H1 (cell line): ENCODE data around the gene SMARCE1. TPM values are rescaled to one million over a fixed set of nuclear protein-coding genes. Genes with fewer than 3 reads are reported as not detected.

ENCODE experiments used
- CTCF ChIA-PET: fragments of 300-600 bp; sonication (Branson Sonifier 250); formaldehyde crosslinking; loops from one replicate; lab custom pipeline; 2021; ENCODE audit not compliant: partially characterized antibody; lab: Charles Lee
- POLR2A ChIA-PET: fragments of 300-600 bp; sonication (Branson Sonifier 250); formaldehyde crosslinking; loops from one replicate; lab custom pipeline; 2021; ENCODE audit warnings: inconsistent platforms; ENCODE audit not compliant: partially characterized antibody; lab: Charles Lee
- DNase-seq, 2 experiments: peaks; one replicate each; pipeline versions ENCODE4 v3.0.0 to v3.0.0-alpha.2; 2010 to 2022; ENCODE audit warnings: low spot score in 2 of 2, low read depth in 1 of 2, mixed read lengths in 1 of 2
- FAIRE-seq: peaks from 2 replicates; lab custom pipeline; 2011; peaks lifted over from hg19 to GRCh38; lab: Jason Lieb, UNC
- H2AFZ ChIP-seq: 2 replicates; pipeline ENCODE4 v1.8.1; 2012; ENCODE audit warnings: low read length, inconsistent platforms
- H2AK5ac ChIP-seq: 2 replicates; pipeline ENCODE4 v1.6.1; 2013; ENCODE audit warnings: low read depth, low read length
- H2BK120ac ChIP-seq: replicated peaks from 2 replicates; pipeline ENCODE3; 2013; ENCODE audit warnings: low read depth, low read length, inconsistent platforms
- H2BK12ac ChIP-seq: 2 replicates; pipeline ENCODE4 v1.6.1; 2013; ENCODE audit warnings: low read depth, low read length
- H2BK15ac ChIP-seq: 2 replicates; pipeline ENCODE4 v1.6.1; 2013; ENCODE audit warnings: low read length
- H2BK20ac ChIP-seq: 2 replicates; pipeline ENCODE4 v1.6.1; 2013; ENCODE audit warnings: low read length
- H2BK5ac ChIP-seq: 2 replicates; pipeline ENCODE4 v1.6.1; 2013; ENCODE audit warnings: low read depth, low read length
- H3K14ac ChIP-seq: 2 replicates; pipeline ENCODE4 v1.6.1; 2013; ENCODE audit warnings: inconsistent platforms; ENCODE audit not compliant: insufficient read length
- H3K18ac ChIP-seq: 2 replicates; pipeline ENCODE4 v1.6.1; 2013; ENCODE audit warnings: low read length; ENCODE audit errors: extremely low read depth
- H3K23ac ChIP-seq: 2 replicates; pipeline ENCODE4 v1.6.1; 2013; ENCODE audit warnings: inconsistent platforms; ENCODE audit not compliant: insufficient read length
- H3K23me2 ChIP-seq: 2 replicates; pipeline ENCODE4 v1.6.1; 2013; ENCODE audit warnings: low read depth, low read length
- H3K27ac ChIP-seq: 2 replicates; pipeline ENCODE4 v1.6.1; 2011; ENCODE audit warnings: low read depth, low read length, inconsistent platforms
- H3K27me3 ChIP-seq, 4 experiments: replicated peaks in 1 of 4; 1 replicate in 1 of 4; 2 replicates in 3 of 4; pipeline versions ENCODE4 v1.6.1 to v1.8.1; 2011 to 2013; ENCODE audit warnings: low read length in 3 of 4, mild to moderate bottlenecking in 3 of 4, inconsistent platforms in 2 of 4, mixed read lengths in 2 of 4, moderate library complexity in 1 of 4; ENCODE audit not compliant: control insufficient read depth in 3 of 4, insufficient read depth in 3 of 4; ENCODE audit errors: extremely low read depth in 1 of 4
- H3K36me3 ChIP-seq, 4 experiments: 2 replicates each; pipeline versions ENCODE4 v1.6.1 to v1.8.1; 2011 to 2013; ENCODE audit warnings: mild to moderate bottlenecking in 4 of 4, low read length in 3 of 4, moderate library complexity in 2 of 4, control low read depth in 1 of 4, inconsistent platforms in 1 of 4; ENCODE audit not compliant: insufficient read depth in 4 of 4, control insufficient read depth in 2 of 4
- H3K4ac ChIP-seq: replicated peaks from 2 replicates; pipeline ENCODE3; 2013; ENCODE audit warnings: low read length, low read depth, mixed read lengths, inconsistent platforms; ENCODE audit not compliant: insufficient read length
- H3K4me1 ChIP-seq, 4 experiments: replicated peaks in 1 of 4; 1 replicate in 1 of 4; 2 replicates in 3 of 4; pipeline versions ENCODE4 v1.6.1 to v1.8.1; 2011 to 2013; ENCODE audit warnings: low read length in 3 of 4, inconsistent platforms in 2 of 4, mixed read lengths in 1 of 4; ENCODE audit not compliant: insufficient read depth in 4 of 4, control insufficient read depth in 3 of 4
- H3K4me2 ChIP-seq, 2 experiments: 2 replicates each; pipeline versions ENCODE4 v1.6.1 to v1.8.1; 2011 to 2013; ENCODE audit warnings: low read depth in 2 of 2, low read length in 2 of 2, control low read depth in 1 of 2, inconsistent platforms in 1 of 2, mild to moderate bottlenecking in 1 of 2; ENCODE audit not compliant: insufficient read depth in 1 of 2
- H3K4me3 ChIP-seq, 4 experiments: fragments of 200-600, 300-600 bp in 1 of 4; sonication (generic), shearing (Covaris generic), sonication (Bioruptor Twin) in 1 of 4; 2 replicates each; pipeline versions ENCODE4 v1.5.1 to v1.8.1; 2011 to 2016; ENCODE audit warnings: low read length in 4 of 4, low read depth in 3 of 4, control low read depth in 2 of 4, inconsistent platforms in 2 of 4, mild to moderate bottlenecking in 2 of 4, mixed read lengths in 1 of 4, moderate library complexity in 1 of 4; ENCODE audit not compliant: insufficient read depth in 2 of 4; ENCODE audit errors: extremely low read depth in 1 of 4
- H3K56ac ChIP-seq: replicated peaks from 2 replicates; pipeline ENCODE3; 2013; ENCODE audit warnings: low read depth, mild to moderate bottlenecking, mixed read lengths, low read length, inconsistent platforms; ENCODE audit not compliant: insufficient read length
- H3K79me1 ChIP-seq: 2 replicates; pipeline ENCODE4 v1.6.1; 2013; ENCODE audit warnings: low read depth, low read length, control low read depth
- H3K79me2 ChIP-seq, 2 experiments: 2 replicates each; pipeline versions ENCODE4 v1.6.1 to v1.8.1; 2012 to 2013; ENCODE audit warnings: low read length in 2 of 2, mild to moderate bottlenecking in 2 of 2, inconsistent platforms in 1 of 2; ENCODE audit not compliant: insufficient read depth in 2 of 2, control insufficient read depth in 1 of 2
- H3K9ac ChIP-seq, 4 experiments: replicated peaks in 1 of 4; 1 replicate in 1 of 4; 2 replicates in 3 of 4; pipeline versions ENCODE4 v1.6.1 to v1.8.1; 2011 to 2013; ENCODE audit warnings: low read depth in 3 of 4, low read length in 3 of 4, control low read depth in 2 of 4, mild to moderate bottlenecking in 2 of 4, moderate library complexity in 2 of 4, inconsistent platforms in 1 of 4; ENCODE audit errors: extremely low read depth in 1 of 4
- H3K9me3 ChIP-seq, 2 experiments: 2 replicates each; pipeline versions ENCODE4 v1.6.1 to v1.8.1; 2012 to 2013; ENCODE audit warnings: mild to moderate bottlenecking in 2 of 2, moderate library complexity in 2 of 2, control low read depth in 1 of 2, inconsistent platforms in 1 of 2, low read depth in 1 of 2, low read length in 1 of 2, mixed read lengths in 1 of 2; ENCODE audit not compliant: insufficient read depth in 2 of 2
- H4K20me1 ChIP-seq, 2 experiments: replicated peaks in 1 of 2; 2 replicates each; pipeline versions ENCODE3 to v1.8.1; 2011 to 2013; ENCODE audit warnings: inconsistent platforms in 2 of 2, low read length in 2 of 2, mild to moderate bottlenecking in 1 of 2; ENCODE audit not compliant: insufficient read depth in 2 of 2, control insufficient read depth in 1 of 2
- H4K5ac ChIP-seq: 2 replicates; pipeline ENCODE4 v1.6.1; 2013; ENCODE audit warnings: low read length, low read depth, mixed read lengths, inconsistent platforms; ENCODE audit not compliant: insufficient read length
- H4K8ac ChIP-seq: 2 replicates; pipeline ENCODE4 v1.8.0; 2013; ENCODE audit warnings: mild to moderate bottlenecking, moderate library complexity, low read length, inconsistent platforms; ENCODE audit not compliant: insufficient read depth; ENCODE audit errors: extremely low read depth
- H4K91ac ChIP-seq: replicated peaks from 2 replicates; pipeline ENCODE3; 2013; ENCODE audit warnings: low read length, mixed read lengths, inconsistent platforms; ENCODE audit not compliant: insufficient read length
- CBX8 ChIP-seq: fragments of 300-800, 300-1000 bp; sonication (generic); IDR thresholded peaks from 2 replicates; pipeline ENCODE4 v1.7.1; 2016; ENCODE audit warnings: low read depth, low read length, borderline replicate concordance
- E2F6 ChIP-seq: IDR thresholded peaks from 2 replicates; pipeline ENCODE4 v1.6.1; 2012; ENCODE audit warnings: inconsistent platforms
- GTF2F1 ChIP-seq: IDR thresholded peaks from 2 replicates; pipeline ENCODE4 v1.6.1; 2012; ENCODE audit warnings: low read depth, low read length, improper control_type of control experiment, borderline replicate concordance
- HDAC6 ChIP-seq: IDR thresholded peaks from one replicate; pipeline ENCODE4 v1.7.1; 2012; ENCODE audit warnings: low read depth, mild to moderate bottlenecking, inconsistent platforms, low read length, moderate library complexity
- KDM5A ChIP-seq: fragments of 200-600 bp; IDR thresholded peaks from 2 replicates; pipeline ENCODE4 v1.7.1; 2012; ENCODE audit warnings: mild to moderate bottlenecking, low read length, inconsistent platforms, mixed read lengths
- NRF1 ChIP-seq: IDR thresholded peaks from 2 replicates; pipeline ENCODE4 v1.6.1; 2011; ENCODE audit warnings: mild to moderate bottlenecking, low read depth, low read length, improper control_type of control experiment
- POLR2A ChIP-seq, 2 experiments: IDR thresholded peaks; 1 replicate in 1 of 2; 2 replicates in 1 of 2; pipeline ENCODE4 v1.6.1; 2011; ENCODE audit warnings: low read depth in 2 of 2, low read length in 2 of 2, mild to moderate bottlenecking in 2 of 2; ENCODE audit errors: control extremely low read depth in 1 of 2
- RFX5 ChIP-seq: IDR thresholded peaks from 2 replicates; pipeline ENCODE4 v1.6.1; 2011; ENCODE audit warnings: low read depth, low read length, improper control_type of control experiment, borderline replicate concordance
- SAP30 ChIP-seq: fragments of 300-600 bp; sonication (generic); IDR thresholded peaks from 2 replicates; pipeline ENCODE4 v1.7.1; 2012; ENCODE audit warnings: low read length, moderate library complexity, mild to moderate bottlenecking, inconsistent platforms; ENCODE audit not compliant: insufficient read depth, insufficient replicate concordance
- SP4 ChIP-seq: IDR thresholded peaks from 2 replicates; pipeline ENCODE4 v1.6.1; 2012; ENCODE audit warnings: low read length, inconsistent platforms
- TAF7 ChIP-seq: optimal IDR thresholded peaks from 2 replicates; pipeline ENCODE3; 2011; ENCODE audit warnings: low read depth, mild to moderate bottlenecking, inconsistent platforms, low read length, moderate library complexity, borderline replicate concordance
- TCF12 ChIP-seq: IDR thresholded peaks from 2 replicates; pipeline ENCODE4 v1.6.1; 2011; ENCODE audit warnings: low read depth, mild to moderate bottlenecking, low read length
- WGBS, 2 experiments: shearing (Covaris generic) in 1 of 2; methylation state at CpG; one replicate each; pipeline versions ENCODE4 v1.1.6 to v1.1.7; 2013 to 2015; ENCODE audit warnings: low lambda C conversion rate in 2 of 2, mixed read lengths in 2 of 2, inconsistent platforms in 1 of 2, low coverage in 1 of 2, missing lambda C conversion rate in 1 of 2; ENCODE audit not compliant: insufficient replicate concordance in 2 of 2, insufficient coverage in 1 of 2, insufficient read length in 1 of 2; ENCODE audit errors: extremely low coverage in 1 of 2, missing lambda C conversion rate in 1 of 2; 5-methylcytosine and 5-hydroxymethylcytosine counted together
- polyA plus RNA-seq, 7 experiments: library from polyadenylated mRNA; depleted of rRNA in 3 of 7; stranded (reverse) in 5 of 7; unstranded in 2 of 7; fragments of >200 nt in 5 of 7; fragments of 200-250 nt in 2 of 7; gene quantifications; 1 replicate in 5 of 7; 2 replicates in 1 of 7; 4 replicates in 1 of 7; pipeline versions ENCODE4 v1.2.1 to v1.2.3, GENCODE V29; 2011 to 2013; ENCODE audit warnings: missing spikeins in 2 of 7, mixed read lengths in 2 of 7
- total RNA-seq: library from RNA; stranded (reverse); fragmentation: NEBNext Ultra II Directional; extraction: Animal tissue kit (Norgen Biotek cat#: 25700); gene quantifications from 2 replicates; pipeline ENCODE4 v1.2.1, GENCODE V29; 2021

The SMARCE1 gene
- total and polyA plus RNA-seq, 2 of the 8 experiments (the other 6 are each of a cell fraction or from before 2014, with no cell fraction given): 30.7 to 131 TPM

- H3K23me2 ChIP-seq: no peaks in the 10 kb centered on the region
- no peak overlapping the region for H3K27ac ChIP-seq
- H3K79me1 ChIP-seq: no peaks in the 10 kb centered on the region
- H3K9me3 ChIP-seq: no peaks in the 10 kb centered on the region
- no peak overlapping the region for H3K23ac ChIP-seq
- H2BK120ac ChIP-seq: no peak overlapping the region
- no peak overlapping the region for H3K4me3 ChIP-seq
- no peaks in the 10 kb centered on the region for H4K20me1 ChIP-seq
- no peaks in the 10 kb centered on the region for H3K36me3 ChIP-seq
- H3K56ac ChIP-seq: no peak overlapping the region
- H2AK5ac ChIP-seq: no peak overlapping the region
- POLR2A ChIA-PET: no interaction called here
- H3K4me2 ChIP-seq: no peak overlapping the region
- no peak overlapping the region for H3K4ac ChIP-seq
- no peak overlapping the region for H2BK12ac ChIP-seq
- H2BK5ac ChIP-seq: no peak overlapping the region
- no peak overlapping the region for H4K5ac ChIP-seq
- no peaks in the 10 kb centered on the region for H3K4me1 ChIP-seq
- H3K79me2 ChIP-seq: no peaks in the 10 kb centered on the region
- H4K8ac ChIP-seq: no peak overlapping the region
- H3K18ac ChIP-seq: no peak overlapping the region
- FAIRE-seq (no peak), DNase-seq (no peak)
- peak overlapping the region; percentile 80 for H3K14ac ChIP-seq
- CTCF ChIA-PET: interaction anchor here (0.6 kb wide), 1 partner anchor 111 kb away, joined by 3 read pairs; no protein-coding TSS in a partner anchor
- WGBS, 2 experiments: 87% methylated on average over 3 of the region's 3 CpGs; no CpG with 5 or more reads in 1 of the 2 experiments
- no peak overlapping the region for H2BK15ac ChIP-seq
- H4K91ac ChIP-seq: no peak overlapping the region
- H2BK20ac ChIP-seq: no peak overlapping the region
- H3K27me3 ChIP-seq: no peaks in the 10 kb centered on the region
- H3K9ac ChIP-seq: no peak overlapping the region
- H2AFZ ChIP-seq: no peak overlapping the region
- TF ChIP-seq KDM5A (no peak), NRF1 (no peak), E2F6 (no peak), TAF7 (no peak), POLR2A (IDR thresholded peaks at IDR 0.05; ENCODE audit: control extremely low read depth in 1 of 2, low read depth in 2 of 2, low read length in 2 of 2) (no peak), RFX5 (no peak), SP4 (no peak), GTF2F1 (no peak), CBX8 (no peak), SAP30 (no peak), TCF12 (no peak), HDAC6 (no peak)
Measured at GRCh38 chr17:40579471-40579870, 68.1 kb downstream of the SMARCE1 start.
